GM12873 (cell line): Measurements from ENCODE around the gene PLCL2.

Experiments used
- TF ChIP-seq, protein P1 (sequence below): IDR thresholded peaks from 2 replicates; pipeline ENCODE4 v1.5.1; 2012; ENCODE audit warnings: low read depth, mild to moderate bottlenecking, moderate library complexity, low read length, control low read depth; ENCODE audit not compliant: insufficient read depth; ENCODE audit errors: missing control alignments

Gene PLCL2

DNA sequence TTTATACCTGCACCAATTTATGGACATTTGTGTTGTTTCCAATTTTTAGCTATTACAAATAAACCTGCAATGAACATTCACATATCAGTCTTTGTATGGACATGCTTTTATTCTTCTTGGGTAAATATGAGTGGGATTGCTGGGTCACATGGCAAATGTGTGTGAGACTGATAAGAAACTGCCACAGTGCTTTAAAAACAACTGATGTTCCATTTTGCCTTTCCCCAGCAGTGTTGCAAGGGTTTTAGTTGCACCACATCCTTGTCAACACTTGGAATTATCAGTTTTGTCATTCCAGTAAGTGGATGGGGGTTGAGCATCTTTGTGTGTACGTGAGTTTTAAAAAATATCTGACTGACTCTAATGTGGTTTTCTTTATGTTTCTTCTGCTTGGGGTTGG, 191.2 kb downstream of the PLCL2 start:
- TF ChIP-seq, protein P1, sequence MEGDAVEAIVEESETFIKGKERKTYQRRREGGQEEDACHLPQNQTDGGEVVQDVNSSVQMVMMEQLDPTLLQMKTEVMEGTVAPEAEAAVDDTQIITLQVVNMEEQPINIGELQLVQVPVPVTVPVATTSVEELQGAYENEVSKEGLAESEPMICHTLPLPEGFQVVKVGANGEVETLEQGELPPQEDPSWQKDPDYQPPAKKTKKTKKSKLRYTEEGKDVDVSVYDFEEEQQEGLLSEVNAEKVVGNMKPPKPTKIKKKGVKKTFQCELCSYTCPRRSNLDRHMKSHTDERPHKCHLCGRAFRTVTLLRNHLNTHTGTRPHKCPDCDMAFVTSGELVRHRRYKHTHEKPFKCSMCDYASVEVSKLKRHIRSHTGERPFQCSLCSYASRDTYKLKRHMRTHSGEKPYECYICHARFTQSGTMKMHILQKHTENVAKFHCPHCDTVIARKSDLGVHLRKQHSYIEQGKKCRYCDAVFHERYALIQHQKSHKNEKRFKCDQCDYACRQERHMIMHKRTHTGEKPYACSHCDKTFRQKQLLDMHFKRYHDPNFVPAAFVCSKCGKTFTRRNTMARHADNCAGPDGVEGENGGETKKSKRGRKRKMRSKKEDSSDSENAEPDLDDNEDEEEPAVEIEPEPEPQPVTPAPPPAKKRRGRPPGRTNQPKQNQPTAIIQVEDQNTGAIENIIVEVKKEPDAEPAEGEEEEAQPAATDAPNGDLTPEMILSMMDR: no peak

DNA sequence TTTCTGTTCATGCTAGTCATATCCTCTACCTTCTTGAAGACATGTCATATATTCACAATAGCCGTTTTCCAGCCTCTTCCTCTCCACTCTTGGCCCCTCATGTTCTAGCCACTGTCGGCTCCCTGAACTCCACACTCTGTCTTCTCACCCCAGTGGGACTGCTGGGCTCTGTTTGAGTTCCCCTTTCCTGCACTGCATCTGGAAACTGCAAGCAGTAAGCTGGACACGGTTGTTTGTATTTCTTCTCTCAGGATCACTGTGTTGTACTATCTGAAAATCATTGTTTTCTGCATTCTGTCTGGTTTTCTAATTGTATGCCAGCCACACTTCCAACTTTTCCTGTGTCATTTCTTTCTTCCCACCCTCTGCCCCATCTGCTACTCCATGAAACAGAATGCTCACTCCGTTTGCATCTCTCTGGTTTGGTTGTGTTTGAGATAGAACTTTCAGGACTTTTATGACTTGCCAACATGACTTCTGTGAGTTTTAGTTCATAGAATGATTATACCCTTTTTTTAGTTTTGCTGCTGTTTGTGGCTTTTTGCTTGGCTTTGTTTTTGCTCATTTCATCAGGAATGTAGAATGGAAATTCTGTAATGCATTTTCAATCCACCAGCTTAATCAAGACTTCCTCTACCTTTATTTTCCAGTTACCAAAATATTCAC, 192.3 kb downstream of the PLCL2 start:
- TF ChIP-seq, protein P1: no peak

DNA sequence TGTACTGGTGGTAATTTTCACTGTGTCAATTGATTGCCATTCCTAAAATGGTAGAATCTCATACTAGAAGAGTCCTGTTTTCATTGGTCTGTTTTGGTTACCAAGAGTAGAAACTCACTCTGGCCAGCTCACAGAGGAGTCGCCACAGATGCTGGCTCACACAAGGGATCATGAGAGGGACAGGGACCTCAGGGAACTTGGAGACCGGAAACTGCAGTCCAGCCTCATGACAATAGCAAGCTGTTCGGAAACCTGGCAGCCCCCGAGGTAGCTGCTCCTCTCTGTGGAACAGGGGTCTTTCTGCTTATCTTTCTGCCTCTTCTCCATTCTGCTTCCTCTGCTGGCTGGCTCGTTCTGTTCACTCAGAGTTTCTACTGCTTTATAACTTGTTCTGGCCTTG, 192.9 kb downstream of the PLCL2 start:
- TF ChIP-seq, protein P1: no peak

DNA sequence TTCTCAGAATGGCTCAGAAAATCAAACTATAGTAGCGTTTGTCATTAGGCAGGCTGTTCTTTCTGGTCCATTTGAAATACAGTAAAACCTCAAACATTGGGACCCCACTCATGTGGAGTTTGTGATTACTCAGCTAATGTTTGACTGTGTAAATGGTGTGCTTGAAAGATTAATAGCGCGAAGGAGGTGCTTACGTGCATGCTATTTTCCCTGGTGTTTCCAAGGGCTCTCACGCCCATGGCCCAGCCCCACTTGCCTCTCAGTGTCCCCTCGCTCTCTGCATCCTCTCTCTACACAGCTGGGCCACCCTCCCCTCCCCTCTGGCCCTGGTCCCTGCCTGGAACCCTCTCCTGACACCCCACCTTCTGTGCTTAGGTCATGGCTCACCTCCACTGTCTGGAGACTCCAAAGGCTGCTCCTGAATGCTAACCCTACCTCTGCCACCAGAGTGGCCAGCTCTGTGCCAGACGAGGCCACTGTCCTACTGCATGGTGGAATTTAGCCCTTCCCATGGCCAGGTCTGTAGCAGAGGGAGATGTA, 194.2 kb downstream of the PLCL2 start:
- TF ChIP-seq, protein P1: no peak

DNA sequence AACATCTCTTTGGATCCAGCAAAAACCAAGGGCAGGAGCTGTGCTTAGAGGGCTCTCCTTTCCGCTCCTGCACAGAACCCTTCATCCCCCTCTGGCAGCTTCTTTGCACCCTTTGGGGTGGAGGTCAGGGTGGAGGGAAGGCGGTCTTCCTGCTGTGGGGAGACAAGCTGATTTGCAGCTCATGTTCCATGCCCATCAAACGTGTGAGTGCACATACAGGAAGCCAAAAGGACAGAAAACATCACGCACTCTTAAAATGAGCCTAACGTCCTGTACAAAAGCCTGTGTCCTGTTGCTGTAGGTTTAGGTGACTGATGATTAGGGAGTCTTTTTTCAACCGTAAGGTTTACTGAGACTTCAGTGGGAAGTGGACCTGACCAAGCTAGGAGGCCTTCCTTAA, 195.2 kb downstream of the PLCL2 start:
- TF ChIP-seq, protein P1: no peak

DNA sequence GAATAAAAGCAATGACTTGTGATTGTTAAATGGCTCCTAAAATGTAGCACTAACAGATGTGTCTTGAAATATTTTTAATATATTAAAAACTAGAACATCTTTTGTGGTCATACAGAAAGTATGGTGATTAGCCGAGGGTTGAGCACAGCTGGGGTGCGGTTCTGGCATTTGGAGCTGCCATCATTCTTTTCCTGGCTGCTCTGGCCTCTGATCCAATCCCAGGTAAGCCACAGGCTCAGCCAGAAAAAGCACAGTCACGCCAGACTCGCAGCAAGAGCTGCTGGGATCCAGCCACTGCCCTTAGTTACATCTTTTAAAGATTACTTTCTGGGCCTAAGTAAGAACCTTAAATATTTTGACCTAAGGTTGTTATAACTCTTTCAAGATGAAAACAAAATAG, 196.8 kb downstream of the PLCL2 start:
- TF ChIP-seq, protein P1: no peak

DNA sequence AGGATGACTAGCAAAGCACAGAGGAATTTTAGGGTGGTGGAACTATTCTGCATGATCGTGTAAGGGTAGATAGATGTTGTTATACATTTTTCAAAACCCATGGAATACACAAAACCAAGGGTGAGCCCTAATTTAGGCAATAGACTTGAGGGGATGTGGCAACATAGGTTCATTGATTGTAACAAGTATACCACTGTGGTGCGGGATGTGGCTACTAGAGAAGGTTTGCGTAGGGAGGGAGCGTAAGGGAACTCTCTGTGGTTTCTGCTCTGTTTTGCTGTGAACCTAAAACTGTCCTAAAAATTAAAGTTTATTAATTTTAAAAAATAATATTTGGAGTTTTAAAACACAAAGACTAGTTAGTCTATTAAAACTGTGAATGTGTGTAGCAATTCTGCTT, 202.8 kb downstream of the PLCL2 start:
- TF ChIP-seq, protein P1: no peak
